ENCODE data around the gene NCOA3.

NCOA3 gene

GRCh38 chr20:47610247-47610944 is 108.7 kb downstream of the NCOA3 start:
- TF ChIP-seq TAF1 (IDR thresholded peaks at IDR 0.05; ENCODE audit: low read depth) (no peak), EP300 (IDR thresholded peaks at IDR 0.05; ENCODE audit: borderline replicate concordance) (no peak), NFIC (IDR thresholded peaks at IDR 0.05) (no peak), CEBPB (IDR thresholded peaks at IDR 0.05) (no peak), EGR1 (IDR thresholded peaks at IDR 0.05) (no peak), RAD21 (IDR thresholded peaks at IDR 0.05; ENCODE audit: low read depth) (no peak), TCF12 (IDR thresholded peaks at IDR 0.05; ENCODE audit: low read depth) (no peak), REST (IDR thresholded peaks at IDR 0.05; ENCODE audit: low read depth) (no peak), YY1 (IDR thresholded peaks at IDR 0.05; ENCODE audit: low read depth) (no peak), FOXM1 (IDR thresholded peaks at IDR 0.05; ENCODE audit: borderline replicate concordance, low read depth) (no peak), TEAD4 (IDR thresholded peaks at IDR 0.05) (no peak)
- TF ChIP-seq, protein P1, sequence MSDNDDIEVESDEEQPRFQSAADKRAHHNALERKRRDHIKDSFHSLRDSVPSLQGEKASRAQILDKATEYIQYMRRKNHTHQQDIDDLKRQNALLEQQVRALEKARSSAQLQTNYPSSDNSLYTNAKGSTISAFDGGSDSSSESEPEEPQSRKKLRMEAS (IDR thresholded peaks at IDR 0.05), result no peak
- TF ChIP-seq, protein P2, sequence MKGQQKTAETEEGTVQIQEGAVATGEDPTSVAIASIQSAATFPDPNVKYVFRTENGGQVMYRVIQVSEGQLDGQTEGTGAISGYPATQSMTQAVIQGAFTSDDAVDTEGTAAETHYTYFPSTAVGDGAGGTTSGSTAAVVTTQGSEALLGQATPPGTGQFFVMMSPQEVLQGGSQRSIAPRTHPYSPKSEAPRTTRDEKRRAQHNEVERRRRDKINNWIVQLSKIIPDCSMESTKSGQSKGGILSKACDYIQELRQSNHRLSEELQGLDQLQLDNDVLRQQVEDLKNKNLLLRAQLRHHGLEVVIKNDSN (IDR thresholded peaks at IDR 0.05), result no peak

DNA sequence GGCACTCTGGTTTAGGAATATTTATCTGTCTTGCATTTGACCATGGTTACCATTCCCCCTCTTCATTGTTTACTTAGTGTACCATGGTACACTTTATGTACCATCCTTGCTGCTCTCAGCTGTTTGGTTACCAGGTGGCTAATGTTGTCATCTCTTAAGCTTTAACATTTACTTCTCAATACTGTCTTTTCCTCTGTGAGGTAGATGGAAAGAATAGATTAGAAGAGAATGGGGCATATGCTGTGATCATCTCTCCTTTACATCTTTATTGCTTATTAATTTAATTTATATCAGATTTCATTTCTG is 109.2 kb downstream of the NCOA3 start:
- no peak for TF ChIP-seq TCF12 (IDR thresholded peaks at IDR 0.05; ENCODE audit: low read depth)
- no peak for TF ChIP-seq CREB1 (IDR thresholded peaks at IDR 0.05; ENCODE audit: low read depth)
- TF ChIP-seq EP300 (IDR thresholded peaks at IDR 0.05; ENCODE audit: borderline replicate concordance), result no peak
- TF ChIP-seq REST (IDR thresholded peaks at IDR 0.05; ENCODE audit: low read depth), result no peak
- no peak for TF ChIP-seq CEBPB (IDR thresholded peaks at IDR 0.05)
- TF ChIP-seq ZBTB7A (IDR thresholded peaks at IDR 0.05; ENCODE audit: low read depth), result no peak
- TF ChIP-seq YY1 (IDR thresholded peaks at IDR 0.05; ENCODE audit: low read depth), result no peak
- TF ChIP-seq EGR1 (IDR thresholded peaks at IDR 0.05), result no peak
- TF ChIP-seq RAD21 (IDR thresholded peaks at IDR 0.05; ENCODE audit: low read depth), result no peak
- TF ChIP-seq, protein P1 (IDR thresholded peaks at IDR 0.05), result no peak
- no peak for TF ChIP-seq TAF1 (IDR thresholded peaks at IDR 0.05; ENCODE audit: low read depth)
- TF ChIP-seq, protein P2 (IDR thresholded peaks at IDR 0.05), result no peak
- no peak for TF ChIP-seq NFIC (IDR thresholded peaks at IDR 0.05)

DNA sequence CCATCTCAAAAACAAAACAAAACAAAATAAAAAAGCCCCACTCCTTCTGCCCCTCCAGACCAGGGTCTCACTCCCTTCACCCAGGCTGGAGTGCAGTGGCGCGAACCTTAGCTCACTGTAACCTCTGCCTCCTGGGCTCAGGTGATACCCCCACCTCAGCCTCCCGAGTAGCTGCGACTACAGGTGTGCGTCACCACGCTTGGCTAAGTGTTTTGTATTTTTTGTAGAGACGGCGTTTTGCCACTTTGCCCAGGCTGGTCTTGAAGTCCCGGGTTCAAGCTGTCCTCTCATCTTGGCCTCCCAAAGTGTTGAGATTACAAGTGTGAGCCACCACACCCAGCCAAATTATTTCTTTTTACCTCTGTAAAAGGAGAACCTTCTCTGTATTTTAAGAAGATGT is 110.1 kb downstream of the NCOA3 start:
- TF ChIP-seq CEBPB (IDR thresholded peaks at IDR 0.05) (no peak), TEAD4 (IDR thresholded peaks at IDR 0.05) (no peak), EP300 (IDR thresholded peaks at IDR 0.05; ENCODE audit: borderline replicate concordance) (no peak), FOXM1 (IDR thresholded peaks at IDR 0.05; ENCODE audit: borderline replicate concordance, low read depth) (no peak)
- TF ChIP-seq, protein P1 (IDR thresholded peaks at IDR 0.05), result no peak

DNA sequence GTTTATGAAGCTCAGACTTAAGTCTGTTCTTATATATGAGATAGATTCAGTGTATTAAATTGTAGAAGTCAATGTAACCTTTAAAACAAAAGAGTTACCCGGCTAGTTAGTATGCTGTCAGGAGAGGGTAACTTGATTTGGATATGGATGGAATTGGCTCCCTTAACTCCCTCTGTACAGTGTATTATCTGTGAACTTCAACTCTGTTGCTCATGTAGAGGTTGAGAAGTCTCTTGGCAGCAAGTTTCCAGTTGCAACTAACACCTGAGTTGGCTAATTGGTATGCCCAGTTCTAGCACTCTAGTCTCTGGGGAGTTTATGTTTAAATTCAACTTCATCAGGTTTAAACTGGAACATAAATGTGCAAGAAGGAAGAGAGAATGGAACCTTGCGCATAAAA is 111.0 kb downstream of the NCOA3 start:
- TF ChIP-seq, protein P2 (IDR thresholded peaks at IDR 0.05), result no peak
- TF ChIP-seq RAD21 (IDR thresholded peaks at IDR 0.05; ENCODE audit: low read depth), result no peak
- TF ChIP-seq CREB1 (IDR thresholded peaks at IDR 0.05; ENCODE audit: low read depth), result no peak
- TF ChIP-seq YY1 (IDR thresholded peaks at IDR 0.05; ENCODE audit: low read depth), result no peak
- no peak for TF ChIP-seq CEBPB (IDR thresholded peaks at IDR 0.05)
- TF ChIP-seq REST (IDR thresholded peaks at IDR 0.05; ENCODE audit: low read depth), result no peak
- no peak for TF ChIP-seq EGR1 (IDR thresholded peaks at IDR 0.05)
- TF ChIP-seq TCF12 (IDR thresholded peaks at IDR 0.05; ENCODE audit: low read depth), result no peak
- no peak for TF ChIP-seq ZBTB7A (IDR thresholded peaks at IDR 0.05; ENCODE audit: low read depth)

Measured in Ishikawa (cell line).